Spinal cord (tissue), 10 donors: ENCODE measurements around the gene TSN. TPM values are rescaled to one million over a fixed set of nuclear protein-coding genes. Genes with fewer than 3 reads are reported as not detected.
"Not testable (repeated sequence)": the region's sequence is repeated elsewhere in the genome, so short reads cannot be mapped to it uniquely, and the experiment has no call there.

Experiments
- DNase-seq, 6 donors: peaks; one replicate each; pipeline versions ENCODE4 v3.0.0 to v3.0.0-alpha.2; 2013 to 2015; ENCODE audit warnings: low spot score in 6 of 6, low read depth in 4 of 6
- H3K27ac ChIP-seq: one replicate; pipeline ENCODE4 v1.5.1; 2013; ENCODE audit warnings: low read depth, low read length, control low read depth
- H3K27me3 ChIP-seq: one replicate; pipeline ENCODE4 v1.6.1; 2013; ENCODE audit warnings: low read length; ENCODE audit not compliant: control insufficient read depth, insufficient read depth
- H3K36me3 ChIP-seq: one replicate; pipeline ENCODE4 v1.6.1; 2013; ENCODE audit warnings: low read length; ENCODE audit not compliant: control insufficient read depth, insufficient read depth
- H3K4me1 ChIP-seq: one replicate; pipeline ENCODE4 v1.6.1; 2013; ENCODE audit warnings: low read length; ENCODE audit not compliant: control insufficient read depth, insufficient read depth
- H3K4me3 ChIP-seq: one replicate; pipeline ENCODE4 v1.5.1; 2013; ENCODE audit warnings: low read depth, low read length, control low read depth
- H3K9me3 ChIP-seq: one replicate; pipeline ENCODE4 v1.6.1; 2013; ENCODE audit warnings: low read length; ENCODE audit not compliant: control insufficient read depth, insufficient read depth
- WGBS: methylation state at CpG from one replicate; pipeline ENCODE4 v1.1.5; 2013; ENCODE audit warnings: missing lambda C conversion rate; ENCODE audit not compliant: insufficient coverage; 5-methylcytosine and 5-hydroxymethylcytosine counted together
- long read RNA-seq, 4 donors: transcript quantifications; one replicate each; lab custom pipeline, GENCODE V29; 2026
- polyA plus RNA-seq, 2 donors: library from polyadenylated mRNA; unstranded; fragments of 120-200 nt; gene quantifications; one replicate each; pipeline ENCODE4 v1.2.1, GENCODE V29; 2013; ENCODE audit not compliant: insufficient read length in 2 of 2
- total RNA-seq, 2 donors: library from RNA; depleted of rRNA in 1 of 2; stranded (reverse); fragments of 120-200 nt in 1 of 2; fragments of >200 nt in 1 of 2; gene quantifications; one replicate each; pipeline versions ENCODE4 v1.2.3 to v1.2.4, GENCODE V29; 2013 to 2014
- donor health status: healthy.

Gene TSN
- total RNA-seq (10 to 100 TPM; 50.1 to 64.7 TPM), polyA plus RNA-seq (10 to 100 TPM; 68.0 to 80.9 TPM)
- long read RNA-seq, donor 1, transcript TSN-201 (6 exons, 3,420 nt) = major isoform, 28 of 33 reads
- long read RNA-seq, donor 1, partial matches to known transcripts = 0 of 33 reads
- long read RNA-seq, donor 1, other reads (novel, unspliced or antisense) = 0 of 33 reads
- long read RNA-seq, donor 2, transcript TSN-201 (6 exons, 3,420 nt) = major isoform, 6 of 9 reads
- long read RNA-seq, donor 2, partial matches to known transcripts = 0 of 9 reads
- long read RNA-seq, donor 2, other reads (novel, unspliced or antisense) = 0 of 9 reads
- long read RNA-seq, donor 3, transcript TSN-201 (6 exons, 3,420 nt) = major isoform, 27 of 27 reads
- long read RNA-seq, donor 3, partial matches to known transcripts = 0 of 27 reads
- long read RNA-seq, donor 3, other reads (novel, unspliced or antisense) = 0 of 27 reads
- long read RNA-seq, donor 4, transcript TSN-201 (6 exons, 3,420 nt) = major isoform, 28 of 32 reads
- long read RNA-seq, donor 4, partial matches to known transcripts = 0 of 32 reads
- long read RNA-seq, donor 4, other reads (novel, unspliced or antisense) = 0 of 32 reads

DNA sequence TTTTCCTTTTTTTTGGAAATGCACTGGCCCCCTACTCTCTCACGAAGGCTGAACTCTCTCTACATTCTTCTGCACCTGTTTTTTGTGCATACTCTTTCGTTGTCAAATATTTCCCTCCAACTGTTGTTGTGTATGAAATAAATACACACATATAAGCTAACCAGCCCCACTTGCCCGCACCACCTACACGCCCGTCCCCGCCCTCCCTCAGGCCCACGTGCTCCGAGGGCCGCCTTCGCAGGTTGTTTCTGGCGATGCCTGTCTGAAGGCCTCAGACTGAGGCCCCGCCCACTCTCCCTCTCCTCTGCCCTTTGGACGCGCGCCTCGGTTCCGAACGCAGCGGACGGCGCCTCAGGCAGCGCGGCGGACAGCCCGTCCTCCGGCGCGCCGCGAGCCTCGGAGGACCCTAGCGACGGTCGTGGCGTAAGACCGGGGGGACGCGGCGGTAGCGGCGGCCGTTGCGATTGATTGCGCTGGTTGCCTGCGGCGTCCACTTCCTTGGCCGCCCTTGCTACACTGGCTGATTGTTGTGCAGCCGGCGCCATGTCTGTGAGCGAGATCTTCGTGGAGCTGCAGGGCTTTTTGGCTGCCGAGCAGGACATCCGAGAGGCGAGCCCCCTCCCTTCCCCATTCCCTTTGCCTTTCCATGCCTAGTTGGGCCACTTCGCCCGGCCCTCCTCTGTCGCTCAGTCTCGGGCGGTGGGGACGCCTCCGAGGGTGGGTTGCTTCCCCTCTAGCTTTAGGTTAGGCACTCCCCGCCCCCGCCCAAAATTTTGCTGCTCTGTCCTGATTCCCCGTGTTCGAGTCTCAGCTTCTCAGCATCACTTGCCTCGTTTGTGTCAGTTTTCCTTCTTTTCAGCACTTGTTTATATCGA is at the start of gene TSN:
Gene TSN (plus strand): TSS at position 415 of the 875 bp plus-strand sequence. CDS start 129 bp downstream, at position 544.
- H3K9me3 ChIP-seq = no peaks in the 10 kb centered on the region
- WGBS = under 1% methylated on average over 64 of the region's 67 CpGs
- H3K4me3 ChIP-seq = peak within 1 kb of the TSS; percentile 80

DNA sequence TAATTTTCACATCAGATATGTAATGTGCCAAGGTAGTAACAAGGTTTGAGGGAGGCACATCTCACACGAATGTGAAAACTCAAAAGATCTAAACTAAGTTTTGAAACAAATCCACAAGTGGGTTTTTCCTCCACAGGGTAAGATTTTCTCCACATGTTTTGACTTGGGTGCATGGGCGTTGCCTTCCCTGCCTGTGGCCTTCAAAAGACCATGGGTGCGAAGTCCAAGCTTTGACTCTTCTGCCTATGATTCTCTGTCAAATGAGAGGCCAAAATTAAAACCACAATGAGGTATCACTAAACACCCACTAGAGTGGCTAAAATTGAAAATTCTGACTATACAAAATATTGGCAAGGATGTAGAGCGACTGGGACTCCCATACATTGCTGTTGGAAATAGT is 49.5 kb upstream of the TSN start:
- Histone ChIP-seq H3K36me3 (no peaks in the 10 kb centered on the region), H3K27ac (no peak overlapping the region), H3K27me3 (no peaks in the 10 kb centered on the region), H3K9me3 (no peaks in the 10 kb centered on the region), H3K4me3 (no peak overlapping the region), H3K4me1 (no peaks in the 10 kb centered on the region)
- WGBS = 100% methylated on average over 2 of the region's 4 CpGs
- no peak for DNase-seq

More for the DNA sequence above, at the start of gene TSN:
- Histone ChIP-seq H3K27me3 (no peaks in the 10 kb centered on the region), H3K27ac (peak within 1 kb of the TSS; percentile 79), H3K4me1 (peaks cover 9% of the 10 kb centered on the region), H3K36me3 (peaks cover 5% of the 10 kb centered on the region)
- peak; percentile 92 to 99 (median 96) for DNase-seq

DNA sequence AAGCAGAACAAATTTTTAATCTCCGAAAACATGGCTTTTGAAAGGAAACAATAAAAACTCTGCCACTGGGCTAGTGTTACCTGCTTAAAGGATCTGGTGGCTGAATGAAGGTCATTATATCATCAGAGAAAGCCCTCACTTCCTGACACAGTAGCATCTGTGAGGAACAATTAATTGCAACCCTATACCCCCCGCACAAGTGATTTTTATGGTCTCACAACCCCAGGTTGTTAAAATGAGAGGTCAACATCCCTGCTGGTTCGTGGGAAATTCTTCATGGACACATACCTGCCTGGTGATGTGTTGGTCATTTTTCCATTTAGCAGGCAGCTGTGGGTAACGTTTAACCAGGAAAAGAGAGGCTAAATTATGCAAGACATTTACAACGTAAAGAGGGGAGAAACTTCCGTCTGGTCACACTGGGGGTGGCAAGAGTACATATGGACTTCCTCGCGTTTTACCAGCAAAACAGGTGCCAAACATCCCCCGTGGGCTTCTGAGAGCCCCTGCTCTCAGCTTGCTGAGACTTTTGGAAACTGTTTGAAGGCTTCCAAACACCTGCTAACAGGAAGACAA is 48.0 kb upstream of the TSN start:
- Histone ChIP-seq H3K27ac (no peak overlapping the region), H3K9me3 (no peaks in the 10 kb centered on the region), H3K27me3 (no peaks in the 10 kb centered on the region), H3K4me1 (no peaks in the 10 kb centered on the region), H3K36me3 (no peaks in the 10 kb centered on the region), H3K4me3 (no peak overlapping the region)
- WGBS = 37% methylated on average over 7 of the region's 9 CpGs
- DNase-seq = no peak

DNA sequence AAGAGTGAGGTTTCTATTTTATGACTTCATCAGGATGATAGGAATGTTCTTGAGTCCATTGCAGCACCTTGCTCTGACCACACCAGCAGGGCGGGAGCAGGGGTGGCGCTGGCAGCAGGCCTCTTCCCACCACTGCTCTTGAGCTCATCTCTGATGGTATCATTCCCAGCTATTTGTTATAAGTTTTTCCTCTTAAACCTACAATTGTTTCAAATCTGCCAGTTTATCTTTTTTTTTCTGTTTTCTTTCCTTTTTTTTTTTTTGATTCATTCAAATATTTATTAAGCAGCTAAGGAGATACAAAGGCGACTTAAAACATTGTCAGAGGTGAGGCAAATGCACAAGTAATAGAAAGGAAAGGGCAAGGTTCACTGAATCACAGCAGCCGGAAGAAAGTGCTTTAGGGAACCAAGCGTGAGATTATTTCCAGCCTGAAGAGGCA is 47.5 kb upstream of the TSN start:
- no peak overlapping the region for H3K4me3 ChIP-seq
- no peak for DNase-seq
- no peaks in the 10 kb centered on the region for H3K4me1 ChIP-seq
- 72% methylated on average over 3 of the region's 5 CpGs for WGBS
- H3K36me3 ChIP-seq = no peaks in the 10 kb centered on the region
- H3K9me3 ChIP-seq = no peaks in the 10 kb centered on the region
- H3K27ac ChIP-seq = no peak overlapping the region
- H3K27me3 ChIP-seq = no peaks in the 10 kb centered on the region

GRCh38 chr2:121709776-121710469 is 45.5 kb upstream of the TSN start:
- Histone ChIP-seq H3K4me1 (no peaks in the 10 kb centered on the region), H3K27ac (no peak overlapping the region), H3K36me3 (no peaks in the 10 kb centered on the region), H3K4me3 (no peak overlapping the region), H3K9me3 (no peaks in the 10 kb centered on the region), H3K27me3 (no peaks in the 10 kb centered on the region)
- WGBS = 76% methylated on average over 7 of the region's 11 CpGs
- DNase-seq = no peak

DNA sequence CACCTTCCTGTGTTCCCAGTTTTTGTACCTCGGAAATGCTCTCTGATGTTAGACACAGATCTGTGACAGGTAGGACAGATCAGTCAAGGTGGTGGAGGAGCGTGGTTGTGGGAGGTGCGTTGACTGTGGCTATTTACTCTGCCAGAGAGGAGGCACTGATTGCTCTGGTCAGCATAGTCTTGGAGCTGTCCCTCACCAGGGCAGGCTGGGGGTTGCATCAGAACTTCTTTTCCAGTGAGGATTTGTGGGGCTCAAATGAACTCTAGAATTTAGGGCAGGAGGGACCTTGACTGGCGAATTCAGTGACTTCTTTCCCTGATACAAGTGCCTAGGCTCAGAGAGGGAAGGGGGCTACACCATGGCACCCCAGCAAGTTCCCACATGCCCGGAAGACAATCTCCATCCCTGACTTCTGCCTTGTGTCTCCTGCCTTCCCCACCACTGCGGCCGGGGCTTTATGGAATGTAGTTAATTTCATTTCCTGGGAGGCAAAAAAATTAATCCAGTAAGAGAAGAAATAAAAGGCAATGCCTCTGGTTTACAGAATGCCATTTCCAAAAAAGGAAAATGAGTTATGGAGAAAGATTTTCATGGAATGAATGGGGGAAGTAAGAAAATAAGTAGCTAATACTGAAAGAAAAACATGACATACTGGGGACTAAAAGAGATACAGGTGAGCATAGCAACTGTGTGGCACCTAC is 44.8 kb upstream of the TSN start:
- H3K27ac ChIP-seq = no peak overlapping the region
- H3K9me3 ChIP-seq = no peaks in the 10 kb centered on the region
- 93% methylated on average over 4 of the region's 7 CpGs for WGBS
- DNase-seq = no peak
- H3K36me3 ChIP-seq = no peaks in the 10 kb centered on the region
- no peaks in the 10 kb centered on the region for H3K4me1 ChIP-seq
- H3K4me3 ChIP-seq = no peak overlapping the region
- no peaks in the 10 kb centered on the region for H3K27me3 ChIP-seq

- not testable (repeated sequence) for H3K9me3 ChIP-seq, H3K36me3 ChIP-seq, H3K27ac ChIP-seq, H3K4me3 ChIP-seq, H3K27me3 ChIP-seq, DNase-seq, H3K4me1 ChIP-seq
- 69% methylated on average over 2 of the region's 3 CpGs for WGBS
Measured at GRCh38 chr2:121711481-121711880, 44.0 kb upstream of the TSN start.

GRCh38 chr2:121716126-121716525 is 39.3 kb upstream of the TSN start:
- Histone ChIP-seq H3K36me3 (no peaks in the 10 kb centered on the region), H3K27ac (no peak overlapping the region), H3K27me3 (no peaks in the 10 kb centered on the region), H3K4me3 (no peak overlapping the region), H3K4me1 (no peaks in the 10 kb centered on the region), H3K9me3 (no peaks in the 10 kb centered on the region)
- no peak for DNase-seq
- no CpG with 5 or more reads among the region's 1 CpG for WGBS
